ENCODE measurements around the gene ASPHD2. TPM values are rescaled to one million over a fixed set of nuclear protein-coding genes. Genes with fewer than 3 reads are reported as not detected.

ASPHD2 gene, protein sequence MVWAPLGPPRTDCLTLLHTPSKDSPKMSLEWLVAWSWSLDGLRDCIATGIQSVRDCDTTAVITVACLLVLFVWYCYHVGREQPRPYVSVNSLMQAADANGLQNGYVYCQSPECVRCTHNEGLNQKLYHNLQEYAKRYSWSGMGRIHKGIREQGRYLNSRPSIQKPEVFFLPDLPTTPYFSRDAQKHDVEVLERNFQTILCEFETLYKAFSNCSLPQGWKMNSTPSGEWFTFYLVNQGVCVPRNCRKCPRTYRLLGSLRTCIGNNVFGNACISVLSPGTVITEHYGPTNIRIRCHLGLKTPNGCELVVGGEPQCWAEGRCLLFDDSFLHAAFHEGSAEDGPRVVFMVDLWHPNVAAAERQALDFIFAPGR
- 2.1 and 2.2 TPM in 2 replicates for polyA plus RNA-seq (2012; rRNA removed)
- 1.6 and 2.1 TPM in 2 replicates for polyA plus RNA-seq (2012; cell fraction: cytosol; rRNA removed)
- polyA plus RNA-seq (2012; cell fraction: nucleus; rRNA removed), result 1.1 and 1.3 TPM in 2 replicates

GRCh38 chr22:26428515-26429457 is at the start of gene ASPHD2:
TSS of gene ASPHD2 (plus strand) at chr22:26429260. CDS start at chr22:26433616, 4,356 bp downstream.
- ChIA-PET CTCF (interaction anchor here (1.0 kb wide), 5 partner anchors 9 to 654 kb away, joined by 3 to 4 read pairs (median 3); no protein-coding TSS in a partner anchor), POLR2A (no interaction called here)
- peaks cover 7% of the 10 kb centered on the region for H3F3A ChIP-seq (replicated peaks; ENCODE audit: insufficient read depth)
- no peaks in the 10 kb centered on the region for H3K79me2 ChIP-seq (ENCODE audit: insufficient read depth)
- H3K9ac ChIP-seq, result peak within 1 kb of the TSS; percentile 73
- no peaks in the 10 kb centered on the region for H3K9me2 ChIP-seq
- no peaks in the 10 kb centered on the region; the same call in 1 of the 2 replicates for H3K27me3 ChIP-seq (ENCODE audit: insufficient read depth)
- TF ChIP-seq NRF1 (IDR thresholded peaks at IDR 0.05; ENCODE audit: low read depth, low read length), result peak; percentile 34; the same call in 1 of the 2 replicates
- TF ChIP-seq GABPA (IDR thresholded peaks at IDR 0.05; ENCODE audit: low read depth), result peak; percentile 27; the same call in 1 of the 2 replicates
- peak; percentile 29; the same call in 1 of the 2 replicates for TF ChIP-seq POLR2AphosphoS5 (IDR thresholded peaks at IDR 0.05; ENCODE audit: low read depth, low read length)
- TF ChIP-seq USF2 (IDR thresholded peaks at IDR 0.05; ENCODE audit: borderline replicate concordance, low read depth, low read length), result peak; percentile 35; the same call in 1 of the 2 replicates
- TF ChIP-seq FOXJ3 (CRISPR knock-in tag; IDR thresholded peaks at IDR 0.05), result no peak
- DNase-seq, result peak; percentile 96
- peak within 1 kb of the TSS; percentile 60 to 87 for H3K4me3 ChIP-seq (ENCODE audit: low read depth in 2 of 2, low read length in 1 of 2)
- H3K4me2 ChIP-seq, result peak within 1 kb of the TSS; percentile 96
- no peaks in the 10 kb centered on the region for H4K20me1 ChIP-seq (ENCODE audit: insufficient read depth)
- H3K4me1 ChIP-seq (ENCODE audit: control insufficient read depth in 1 of 2, insufficient read depth in 2 of 2, low read depth in 1 of 2, low read length in 1 of 2), result peaks cover 0 to 13% of the 10 kb centered on the region in 2 experiments; a peak in 1 of 4 replicates
- H3K27ac ChIP-seq (ENCODE audit: low read depth in 2 of 2, low read length in 1 of 2), result peak within 1 kb of the TSS; percentile 58 to 77
- no peaks in the 10 kb centered on the region for H3K9me3 ChIP-seq
- 7% methylated on average over 37 of the region's 96 CpGs for WGBS (ENCODE audit: low lambda C conversion rate)
- peak within 1 kb of the TSS; percentile 100 for H2AFZ ChIP-seq (ENCODE audit: low read depth)
- H3K36me3 ChIP-seq (replicated peaks in 1 of 2; ENCODE audit: control insufficient read depth in 1 of 2, insufficient read depth in 2 of 2, low read length in 1 of 2), result peaks cover 0 to 3% of the 10 kb centered on the region in 2 experiments

GRCh38 chr22:26380072-26380830 is 48.8 kb upstream of the ASPHD2 start:
- no peak overlapping the region for H3K9ac ChIP-seq
- no peaks in the 10 kb centered on the region; the same call in 1 of the 2 replicates for H3K27me3 ChIP-seq (ENCODE audit: insufficient read depth)
- H3K9me2 ChIP-seq, result no peaks in the 10 kb centered on the region
- ChIA-PET POLR2A (no interaction called here), CTCF (interaction anchor here (4.3 kb wide), 1 partner anchor 12 kb away, joined by 27 read pairs; no protein-coding TSS in a partner anchor)
- WGBS (ENCODE audit: low lambda C conversion rate), result 54% methylated on average over 10 of the region's 10 CpGs
- no peak overlapping the region for H3K4me3 ChIP-seq (ENCODE audit: low read depth in 2 of 2, low read length in 1 of 2)
- no peaks in the 10 kb centered on the region for H3K79me2 ChIP-seq (ENCODE audit: insufficient read depth)
- no peaks in the 10 kb centered on the region for H3K9me3 ChIP-seq
- H3F3A ChIP-seq (replicated peaks; ENCODE audit: insufficient read depth), result no peaks in the 10 kb centered on the region
- no peak overlapping the region for H3K27ac ChIP-seq (ENCODE audit: low read depth in 2 of 2, low read length in 1 of 2)
- TF ChIP-seq EZH2phosphoT487 (IDR thresholded peaks at IDR 0.05; ENCODE audit: borderline replicate concordance, low read depth) (no peak), ELF1 (IDR thresholded peaks at IDR 0.05) (no peak), MEF2A (IDR thresholded peaks at IDR 0.05; ENCODE audit: borderline replicate concordance, low read depth) (no peak), TEAD4 (IDR thresholded peaks at IDR 0.05; ENCODE audit: borderline replicate concordance, insufficient read depth) (no peak), GABPA (IDR thresholded peaks at IDR 0.05; ENCODE audit: low read depth) (no peak), SMC3 (IDR thresholded peaks at IDR 0.05; ENCODE audit: low read depth, low read length) (no peak), MXI1 (IDR thresholded peaks at IDR 0.05; ENCODE audit: low read depth, low read length) (no peak)
- TF ChIP-seq, protein P1, sequence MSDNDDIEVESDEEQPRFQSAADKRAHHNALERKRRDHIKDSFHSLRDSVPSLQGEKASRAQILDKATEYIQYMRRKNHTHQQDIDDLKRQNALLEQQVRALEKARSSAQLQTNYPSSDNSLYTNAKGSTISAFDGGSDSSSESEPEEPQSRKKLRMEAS (IDR thresholded peaks at IDR 0.05; ENCODE audit: low read depth), result no peak
- no peaks in the 10 kb centered on the region for H3K4me1 ChIP-seq (ENCODE audit: control insufficient read depth in 1 of 2, insufficient read depth in 2 of 2, low read depth in 1 of 2, low read length in 1 of 2)
- H2AFZ ChIP-seq (ENCODE audit: low read depth), result no peak overlapping the region
- H3K4me2 ChIP-seq, result no peak overlapping the region
- H4K20me1 ChIP-seq (ENCODE audit: insufficient read depth), result no peaks in the 10 kb centered on the region
- no peak for DNase-seq
- no peaks in the 10 kb centered on the region for H3K36me3 ChIP-seq (replicated peaks in 1 of 2; ENCODE audit: control insufficient read depth in 1 of 2, insufficient read depth in 2 of 2, low read length in 1 of 2)

All from SK-N-SH (cell line).